ENCODE results near the gene CLSTN3. TPM values are rescaled to one million over a fixed set of nuclear protein-coding genes. Genes with fewer than 3 reads are reported as not detected.

The CLSTN3 gene
- total and polyA plus RNA-seq, 9 of the 15 experiments (the other 6 are each of a cell fraction or from before 2014, with no cell fraction given): 0.08 to 23.2 (median 11.0) TPM

GRCh38 chr12:7207866-7208625 lies 77.9 kb downstream of the CLSTN3 start:
- intact Hi-C loops (cut with micrococcal nuclease): no loop called here
- 94% methylated on average over 9 of the region's 10 CpGs for WGBS (ENCODE audit: insufficient coverage, low coverage, missing lambda C conversion rate)
- DNase-seq (ENCODE audit: extremely low read depth in 1 of 4, low spot score in 3 of 4) (no peak), FAIRE-seq (no peak), ATAC-seq (no peak)
- H2AFZ ChIP-seq (ENCODE audit: low read depth, low read length): no peak overlapping the region
- H3K4me2 ChIP-seq (ENCODE audit: insufficient read depth, low read length): no peak overlapping the region
- no peaks in the 10 kb centered on the region for H3K9me1 ChIP-seq (ENCODE audit: control insufficient read depth, insufficient read depth, low read length)
- no peaks in the 10 kb centered on the region for H3K9me3 ChIP-seq (replicated peaks; ENCODE audit: control insufficient read depth, insufficient read depth, low read depth, low read length)
- no peaks in the 10 kb centered on the region for H3K79me2 ChIP-seq (ENCODE audit: control insufficient read depth, insufficient read depth, low read length)
- no peak overlapping the region for H3K27ac ChIP-seq (ENCODE audit: extremely low read depth, low read depth, low read length)
- in situ Hi-C loops (cut with MboI): no loop called here
- no TSS peak for BruUV-seq (replicated peaks)
- no peak overlapping the region for H3K4me3 ChIP-seq
- no peaks in the 10 kb centered on the region for H4K20me1 ChIP-seq (replicated peaks; ENCODE audit: control insufficient read depth, insufficient read depth, low read length)
- no peak for TF ChIP-seq GTF2E2 (tag; IDR thresholded peaks at IDR 0.05)
- no peak for TF ChIP-seq KDM5B (IDR thresholded peaks at IDR 0.05; ENCODE audit: insufficient replicate concordance, low read depth, low read length)
- TF ChIP-seq TAL1 (IDR thresholded peaks at IDR 0.05): 0 out of 2 replicates have a peak, but pooled peaks have one; percentile 10
- no peak for TF ChIP-seq ZNF780A (CRISPR knock-in tag; IDR thresholded peaks at IDR 0.05)
- TF ChIP-seq, protein P1, sequence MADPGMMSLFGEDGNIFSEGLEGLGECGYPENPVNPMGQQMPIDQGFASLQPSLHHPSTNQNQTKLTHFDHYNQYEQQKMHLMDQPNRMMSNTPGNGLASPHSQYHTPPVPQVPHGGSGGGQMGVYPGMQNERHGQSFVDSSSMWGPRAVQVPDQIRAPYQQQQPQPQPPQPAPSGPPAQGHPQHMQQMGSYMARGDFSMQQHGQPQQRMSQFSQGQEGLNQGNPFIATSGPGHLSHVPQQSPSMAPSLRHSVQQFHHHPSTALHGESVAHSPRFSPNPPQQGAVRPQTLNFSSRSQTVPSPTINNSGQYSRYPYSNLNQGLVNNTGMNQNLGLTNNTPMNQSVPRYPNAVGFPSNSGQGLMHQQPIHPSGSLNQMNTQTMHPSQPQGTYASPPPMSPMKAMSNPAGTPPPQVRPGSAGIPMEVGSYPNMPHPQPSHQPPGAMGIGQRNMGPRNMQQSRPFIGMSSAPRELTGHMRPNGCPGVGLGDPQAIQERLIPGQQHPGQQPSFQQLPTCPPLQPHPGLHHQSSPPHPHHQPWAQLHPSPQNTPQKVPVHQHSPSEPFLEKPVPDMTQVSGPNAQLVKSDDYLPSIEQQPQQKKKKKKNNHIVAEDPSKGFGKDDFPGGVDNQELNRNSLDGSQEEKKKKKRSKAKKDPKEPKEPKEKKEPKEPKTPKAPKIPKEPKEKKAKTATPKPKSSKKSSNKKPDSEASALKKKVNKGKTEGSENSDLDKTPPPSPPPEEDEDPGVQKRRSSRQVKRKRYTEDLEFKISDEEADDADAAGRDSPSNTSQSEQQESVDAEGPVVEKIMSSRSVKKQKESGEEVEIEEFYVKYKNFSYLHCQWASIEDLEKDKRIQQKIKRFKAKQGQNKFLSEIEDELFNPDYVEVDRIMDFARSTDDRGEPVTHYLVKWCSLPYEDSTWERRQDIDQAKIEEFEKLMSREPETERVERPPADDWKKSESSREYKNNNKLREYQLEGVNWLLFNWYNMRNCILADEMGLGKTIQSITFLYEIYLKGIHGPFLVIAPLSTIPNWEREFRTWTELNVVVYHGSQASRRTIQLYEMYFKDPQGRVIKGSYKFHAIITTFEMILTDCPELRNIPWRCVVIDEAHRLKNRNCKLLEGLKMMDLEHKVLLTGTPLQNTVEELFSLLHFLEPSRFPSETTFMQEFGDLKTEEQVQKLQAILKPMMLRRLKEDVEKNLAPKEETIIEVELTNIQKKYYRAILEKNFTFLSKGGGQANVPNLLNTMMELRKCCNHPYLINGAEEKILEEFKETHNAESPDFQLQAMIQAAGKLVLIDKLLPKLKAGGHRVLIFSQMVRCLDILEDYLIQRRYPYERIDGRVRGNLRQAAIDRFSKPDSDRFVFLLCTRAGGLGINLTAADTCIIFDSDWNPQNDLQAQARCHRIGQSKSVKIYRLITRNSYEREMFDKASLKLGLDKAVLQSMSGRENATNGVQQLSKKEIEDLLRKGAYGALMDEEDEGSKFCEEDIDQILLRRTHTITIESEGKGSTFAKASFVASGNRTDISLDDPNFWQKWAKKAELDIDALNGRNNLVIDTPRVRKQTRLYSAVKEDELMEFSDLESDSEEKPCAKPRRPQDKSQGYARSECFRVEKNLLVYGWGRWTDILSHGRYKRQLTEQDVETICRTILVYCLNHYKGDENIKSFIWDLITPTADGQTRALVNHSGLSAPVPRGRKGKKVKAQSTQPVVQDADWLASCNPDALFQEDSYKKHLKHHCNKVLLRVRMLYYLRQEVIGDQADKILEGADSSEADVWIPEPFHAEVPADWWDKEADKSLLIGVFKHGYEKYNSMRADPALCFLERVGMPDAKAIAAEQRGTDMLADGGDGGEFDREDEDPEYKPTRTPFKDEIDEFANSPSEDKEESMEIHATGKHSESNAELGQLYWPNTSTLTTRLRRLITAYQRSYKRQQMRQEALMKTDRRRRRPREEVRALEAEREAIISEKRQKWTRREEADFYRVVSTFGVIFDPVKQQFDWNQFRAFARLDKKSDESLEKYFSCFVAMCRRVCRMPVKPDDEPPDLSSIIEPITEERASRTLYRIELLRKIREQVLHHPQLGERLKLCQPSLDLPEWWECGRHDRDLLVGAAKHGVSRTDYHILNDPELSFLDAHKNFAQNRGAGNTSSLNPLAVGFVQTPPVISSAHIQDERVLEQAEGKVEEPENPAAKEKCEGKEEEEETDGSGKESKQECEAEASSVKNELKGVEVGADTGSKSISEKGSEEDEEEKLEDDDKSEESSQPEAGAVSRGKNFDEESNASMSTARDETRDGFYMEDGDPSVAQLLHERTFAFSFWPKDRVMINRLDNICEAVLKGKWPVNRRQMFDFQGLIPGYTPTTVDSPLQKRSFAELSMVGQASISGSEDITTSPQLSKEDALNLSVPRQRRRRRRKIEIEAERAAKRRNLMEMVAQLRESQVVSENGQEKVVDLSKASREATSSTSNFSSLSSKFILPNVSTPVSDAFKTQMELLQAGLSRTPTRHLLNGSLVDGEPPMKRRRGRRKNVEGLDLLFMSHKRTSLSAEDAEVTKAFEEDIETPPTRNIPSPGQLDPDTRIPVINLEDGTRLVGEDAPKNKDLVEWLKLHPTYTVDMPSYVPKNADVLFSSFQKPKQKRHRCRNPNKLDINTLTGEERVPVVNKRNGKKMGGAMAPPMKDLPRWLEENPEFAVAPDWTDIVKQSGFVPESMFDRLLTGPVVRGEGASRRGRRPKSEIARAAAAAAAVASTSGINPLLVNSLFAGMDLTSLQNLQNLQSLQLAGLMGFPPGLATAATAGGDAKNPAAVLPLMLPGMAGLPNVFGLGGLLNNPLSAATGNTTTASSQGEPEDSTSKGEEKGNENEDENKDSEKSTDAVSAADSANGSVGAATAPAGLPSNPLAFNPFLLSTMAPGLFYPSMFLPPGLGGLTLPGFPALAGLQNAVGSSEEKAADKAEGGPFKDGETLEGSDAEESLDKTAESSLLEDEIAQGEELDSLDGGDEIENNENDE (IDR thresholded peaks at IDR 0.05; ENCODE audit: low read depth, low read length): no peak
- no peak for TF ChIP-seq ZNF121 (CRISPR knock-in tag; conservative IDR thresholded peaks at IDR 0.05)
- no peak for TF ChIP-seq ZNF184 (CRISPR knock-in tag; IDR thresholded peaks at IDR 0.05)
- TF ChIP-seq NCOA6 (IDR thresholded peaks at IDR 0.05): no peak
- no peaks in the 10 kb centered on the region for H3K27me3 ChIP-seq (ENCODE audit: control insufficient read depth in 2 of 2, insufficient read depth in 2 of 2, low read length in 2 of 2)
- ChIA-PET POLR2A (interaction anchor here (1.2 kb wide), 1 partner anchor 14 kb away, joined by 4 read pairs; no protein-coding TSS in a partner anchor), CTCF (ENCODE audit: low intra/inter-chr PET ratio) (no interaction called here)
- H3K36me3 ChIP-seq (ENCODE audit: control insufficient read depth, insufficient read depth, low read length): peaks cover 78% of the 10 kb centered on the region
- H3K9ac ChIP-seq (ENCODE audit: insufficient read depth in 1 of 2, low read depth in 2 of 2, low read length in 2 of 2): no peak overlapping the region
- no peaks in the 10 kb centered on the region for H3K4me1 ChIP-seq (replicated peaks in 1 of 2; ENCODE audit: control insufficient read depth in 2 of 2, insufficient read depth in 2 of 2, low read length in 2 of 2)

All from K562 (cell line).